Liver (tissue), 3 donors: ENCODE measurements around the gene ASIC2.

Experiments
- ATF3 ChIP-seq: IDR thresholded peaks from 2 replicates; pipeline ENCODE4 v1.6.1; 2016; ENCODE audit warnings: antibody characterized with exemption
- EGR1 ChIP-seq, 2 donors: IDR thresholded peaks; 2 replicates each; pipeline ENCODE4 v1.6.1; 2016 to 2018; ENCODE audit warnings: antibody characterized with exemption in 2 of 2, low read depth in 2 of 2
- FOXA1 ChIP-seq: IDR thresholded peaks from 2 replicates; pipeline ENCODE4 v1.6.1; 2016; ENCODE audit warnings: antibody characterized with exemption
- GABPA ChIP-seq, 2 donors: IDR thresholded peaks in 1 of 2; conservative IDR thresholded peaks in 1 of 2; 2 replicates each; pipeline ENCODE4 v1.6.1; 2016; ENCODE audit warnings: antibody characterized with exemption in 2 of 2, mild to moderate bottlenecking in 1 of 2, moderate library complexity in 1 of 2
- JUND ChIP-seq, 2 donors: IDR thresholded peaks; 2 replicates each; pipeline ENCODE4 v1.6.1; 2016; ENCODE audit warnings: antibody characterized with exemption in 2 of 2
- MAX ChIP-seq: IDR thresholded peaks from 2 replicates; pipeline ENCODE4 v1.6.1; 2016; ENCODE audit warnings: antibody characterized with exemption
- NR2F2 ChIP-seq: IDR thresholded peaks from 2 replicates; pipeline ENCODE4 v1.6.1; 2016; ENCODE audit warnings: antibody characterized with exemption
- RAD21 ChIP-seq, 2 donors: IDR thresholded peaks; 2 replicates each; pipeline ENCODE4 v1.6.1; 2016; ENCODE audit warnings: antibody characterized with exemption in 2 of 2, mild to moderate bottlenecking in 2 of 2
- SP1 ChIP-seq: IDR thresholded peaks from 2 replicates; pipeline ENCODE4 v1.6.1; 2018; ENCODE audit warnings: antibody characterized with exemption, mild to moderate bottlenecking
- YY1 ChIP-seq: IDR thresholded peaks from 2 replicates; pipeline ENCODE4 v1.6.1; 2016; ENCODE audit warnings: antibody characterized with exemption, mild to moderate bottlenecking
- TF ChIP-seq, protein P1 (sequence below): fragments of 150-350 bp; IDR thresholded peaks from 2 replicates; pipeline ENCODE4 v1.5.1; 2017; ENCODE audit warnings: improper control_type of control experiment, low read depth, low read length; ENCODE audit not compliant: missing input control
- TF ChIP-seq, protein P2 (sequence below): IDR thresholded peaks from 2 replicates; pipeline ENCODE4 v1.6.1; 2016; ENCODE audit warnings: antibody characterized with exemption
- donor health status: healthy.
- donor health status: healthy.

- TF ChIP-seq GABPA (IDR thresholded peaks at IDR 0.05 in 1 of 2, conservative IDR thresholded peaks at IDR 0.05 in 1 of 2) (no peak), RAD21 (IDR thresholded peaks at IDR 0.05) (no peak), SP1 (no peak), MAX (no peak), EGR1 (IDR thresholded peaks at IDR 0.05; ENCODE audit: low read depth in 2 of 2) (no peak), ATF3 (no peak), FOXA1 (no peak), NR2F2 (no peak), YY1 (no peak), JUND (IDR thresholded peaks at IDR 0.05) (no peak)
- TF ChIP-seq, protein P1, sequence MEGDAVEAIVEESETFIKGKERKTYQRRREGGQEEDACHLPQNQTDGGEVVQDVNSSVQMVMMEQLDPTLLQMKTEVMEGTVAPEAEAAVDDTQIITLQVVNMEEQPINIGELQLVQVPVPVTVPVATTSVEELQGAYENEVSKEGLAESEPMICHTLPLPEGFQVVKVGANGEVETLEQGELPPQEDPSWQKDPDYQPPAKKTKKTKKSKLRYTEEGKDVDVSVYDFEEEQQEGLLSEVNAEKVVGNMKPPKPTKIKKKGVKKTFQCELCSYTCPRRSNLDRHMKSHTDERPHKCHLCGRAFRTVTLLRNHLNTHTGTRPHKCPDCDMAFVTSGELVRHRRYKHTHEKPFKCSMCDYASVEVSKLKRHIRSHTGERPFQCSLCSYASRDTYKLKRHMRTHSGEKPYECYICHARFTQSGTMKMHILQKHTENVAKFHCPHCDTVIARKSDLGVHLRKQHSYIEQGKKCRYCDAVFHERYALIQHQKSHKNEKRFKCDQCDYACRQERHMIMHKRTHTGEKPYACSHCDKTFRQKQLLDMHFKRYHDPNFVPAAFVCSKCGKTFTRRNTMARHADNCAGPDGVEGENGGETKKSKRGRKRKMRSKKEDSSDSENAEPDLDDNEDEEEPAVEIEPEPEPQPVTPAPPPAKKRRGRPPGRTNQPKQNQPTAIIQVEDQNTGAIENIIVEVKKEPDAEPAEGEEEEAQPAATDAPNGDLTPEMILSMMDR, result no peak
- TF ChIP-seq, protein P2, sequence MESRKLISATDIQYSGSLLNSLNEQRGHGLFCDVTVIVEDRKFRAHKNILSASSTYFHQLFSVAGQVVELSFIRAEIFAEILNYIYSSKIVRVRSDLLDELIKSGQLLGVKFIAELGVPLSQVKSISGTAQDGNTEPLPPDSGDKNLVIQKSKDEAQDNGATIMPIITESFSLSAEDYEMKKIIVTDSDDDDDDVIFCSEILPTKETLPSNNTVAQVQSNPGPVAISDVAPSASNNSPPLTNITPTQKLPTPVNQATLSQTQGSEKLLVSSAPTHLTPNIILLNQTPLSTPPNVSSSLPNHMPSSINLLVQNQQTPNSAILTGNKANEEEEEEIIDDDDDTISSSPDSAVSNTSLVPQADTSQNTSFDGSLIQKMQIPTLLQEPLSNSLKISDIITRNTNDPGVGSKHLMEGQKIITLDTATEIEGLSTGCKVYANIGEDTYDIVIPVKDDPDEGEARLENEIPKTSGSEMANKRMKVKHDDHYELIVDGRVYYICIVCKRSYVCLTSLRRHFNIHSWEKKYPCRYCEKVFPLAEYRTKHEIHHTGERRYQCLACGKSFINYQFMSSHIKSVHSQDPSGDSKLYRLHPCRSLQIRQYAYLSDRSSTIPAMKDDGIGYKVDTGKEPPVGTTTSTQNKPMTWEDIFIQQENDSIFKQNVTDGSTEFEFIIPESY, result no peak
Measured at GRCh38 chr17:33285413-33285812, 7.7 kb downstream of the ASIC2 start.
